HG02981 (cell line): ENCODE measurements around the gene FAF2.
A peak's percentile ranks its signal among the peaks of the same experiment; 100 is the strongest.
"Not testable (repeated sequence)": the region's sequence is repeated elsewhere in the genome, so short reads cannot be mapped to it uniquely, and the experiment has no call there.

Experiments
- ATAC-seq: cut with Tn5 transposase; IDR thresholded peaks from one replicate; pipeline ENCODE4 v1.9.1; 2021; ENCODE audit warnings: mild to moderate bottlenecking, moderate library complexity; ENCODE audit not compliant: unreplicated experiment

FAF2 gene

GRCh38 chr5:176541338-176542134 lies 93.4 kb downstream of the FAF2 start:
- ATAC-seq = no peak

GRCh38 chr5:176542135-176542595 lies 94.0 kb downstream of the FAF2 start:
- no peak for ATAC-seq

- ATAC-seq = peak; percentile 31
These were observed 94.6 kb downstream of the FAF2 start for GRCh38 chr5:176542596-176543427.

- ATAC-seq = peak; percentile 61
These were observed 95.4 kb downstream of the FAF2 start for GRCh38 chr5:176543428-176544182.

GRCh38 chr5:176545388-176545736 lies 97.2 kb downstream of the FAF2 start:
- ATAC-seq = no peak

- ATAC-seq = no peak
These were observed 97.7 kb downstream of the FAF2 start for GRCh38 chr5:176545737-176546509.

- no peak for ATAC-seq
These were observed 99.6 kb downstream of the FAF2 start for GRCh38 chr5:176547802-176548201.

GRCh38 chr5:176548967-176549444 lies 100.8 kb downstream of the FAF2 start, which contains the start of gene CDHR2:
TSS of gene CDHR2 (plus strand) at chr5:176549342. CDS start at chr5:176565353, 16,011 bp downstream.
- ATAC-seq = no peak

- ATAC-seq = no peak
These were observed 101.7 kb downstream of the FAF2 start for GRCh38 chr5:176549871-176550270.

- no peak for ATAC-seq
These were observed 102.2 kb downstream of the FAF2 start for GRCh38 chr5:176550275-176550831.

- not testable (repeated sequence) for ATAC-seq
These were observed 102.8 kb downstream of the FAF2 start for GRCh38 chr5:176550937-176551336.

GRCh38 chr5:176552332-176552869 lies 104.2 kb downstream of the FAF2 start:
- ATAC-seq = no peak

- ATAC-seq = no peak
These were observed 105.3 kb downstream of the FAF2 start for GRCh38 chr5:176553260-176554085.

- no peak for ATAC-seq
These were observed 109.7 kb downstream of the FAF2 start for GRCh38 chr5:176557846-176558245.
